ENCODE results near the gene GRK4. TPM values are rescaled to one million over a fixed set of nuclear protein-coding genes. Genes with fewer than 3 reads are reported as not detected.
"Not testable (repeated sequence)": the region's sequence is repeated elsewhere in the genome, so short reads cannot be mapped to it uniquely, and the experiment has no call there.

The GRK4 gene
- total RNA-seq, 1 donor from 2014 or later: 10.5 TPM

- no peak for DNase-seq (ENCODE audit: extremely low spot score, unreplicated experiment)
- Mint-ChIP-seq H3K27me3 (ENCODE audit: unreplicated experiment) (peaks cover 62% of the 10 kb centered on the region), H3K36me3 (ENCODE audit: unreplicated experiment) (no peaks in the 10 kb centered on the region), H3K9me3 (ENCODE audit: unreplicated experiment) (no peaks in the 10 kb centered on the region), H3K4me3 (ENCODE audit: unreplicated experiment) (no peak overlapping the region), H3K27ac (ENCODE audit: unreplicated experiment) (no peak overlapping the region), H3K4me1 (ENCODE audit: unreplicated experiment) (peaks cover 3% of the 10 kb centered on the region)
- peak; percentile 82 for TF ChIP-seq CTCF (IDR thresholded peaks at IDR 0.05)
These were observed 84.3 kb downstream of the GRK4 start for GRCh38 chr4:3047464-3048286.

- not testable (repeated sequence) for H3K4me3 Mint-ChIP-seq (ENCODE audit: unreplicated experiment); H3K36me3 Mint-ChIP-seq (ENCODE audit: unreplicated experiment); DNase-seq (ENCODE audit: extremely low spot score, unreplicated experiment); H3K4me1 Mint-ChIP-seq (ENCODE audit: unreplicated experiment); H3K27ac Mint-ChIP-seq (ENCODE audit: unreplicated experiment)
- H3K9me3 Mint-ChIP-seq (ENCODE audit: unreplicated experiment): peaks cover 12% of the 10 kb centered on the region
- H3K27me3 Mint-ChIP-seq (ENCODE audit: unreplicated experiment): peaks cover 42% of the 10 kb centered on the region
These were observed 87.9 kb downstream of the GRK4 start for GRCh38 chr4:3051141-3051897.

- Mint-ChIP-seq H3K27ac (ENCODE audit: unreplicated experiment) (no peak overlapping the region), H3K4me3 (ENCODE audit: unreplicated experiment) (no peak overlapping the region), H3K9me3 (ENCODE audit: unreplicated experiment) (peaks cover 12% of the 10 kb centered on the region), H3K27me3 (ENCODE audit: unreplicated experiment) (peaks cover 37% of the 10 kb centered on the region), H3K4me1 (ENCODE audit: unreplicated experiment) (no peaks in the 10 kb centered on the region), H3K36me3 (ENCODE audit: unreplicated experiment) (no peaks in the 10 kb centered on the region)
- no peak for TF ChIP-seq CTCF (IDR thresholded peaks at IDR 0.05)
- no peak for DNase-seq (ENCODE audit: extremely low spot score, unreplicated experiment)
These were observed 90.9 kb downstream of the GRK4 start for GRCh38 chr4:3054169-3054759.

- DNase-seq (ENCODE audit: extremely low spot score, unreplicated experiment): no peak
- Mint-ChIP-seq H3K9me3 (ENCODE audit: unreplicated experiment) (peaks cover 8% of the 10 kb centered on the region), H3K4me1 (ENCODE audit: unreplicated experiment) (no peaks in the 10 kb centered on the region), H3K27ac (ENCODE audit: unreplicated experiment) (no peak overlapping the region), H3K4me3 (ENCODE audit: unreplicated experiment) (no peak overlapping the region), H3K27me3 (ENCODE audit: unreplicated experiment) (peaks cover 27% of the 10 kb centered on the region), H3K36me3 (ENCODE audit: unreplicated experiment) (no peaks in the 10 kb centered on the region)
- no peak for TF ChIP-seq CTCF (IDR thresholded peaks at IDR 0.05)
These were observed 96.6 kb downstream of the GRK4 start for GRCh38 chr4:3059943-3060342.

- Mint-ChIP-seq H3K4me1 (ENCODE audit: unreplicated experiment) (no peaks in the 10 kb centered on the region), H3K27me3 (ENCODE audit: unreplicated experiment) (peaks cover 26% of the 10 kb centered on the region), H3K9me3 (ENCODE audit: unreplicated experiment) (peaks cover 3% of the 10 kb centered on the region), H3K4me3 (ENCODE audit: unreplicated experiment) (no peak overlapping the region), H3K27ac (ENCODE audit: unreplicated experiment) (no peak overlapping the region), H3K36me3 (ENCODE audit: unreplicated experiment) (no peaks in the 10 kb centered on the region)
- TF ChIP-seq CTCF (IDR thresholded peaks at IDR 0.05): no peak
- no peak for DNase-seq (ENCODE audit: extremely low spot score, unreplicated experiment)
These were observed 97.6 kb downstream of the GRK4 start for GRCh38 chr4:3060946-3061345.

All from osteocyte (in vitro differentiated cells).